A549 (cell line): ENCODE data around the gene CYB5D1. TPM values are rescaled to one million over a fixed set of nuclear protein-coding genes. Genes with fewer than 3 reads are reported as not detected.

Experiments
- ATAC-seq, 2 experiments: fragments of 200-7000 bp in 1 of 2; fragments of >200 bp in 1 of 2; cut with Nextera tagmentation in 1 of 2; cut with Tn5 transposase in 1 of 2; 3 replicates each; pipeline versions ENCODE4 v1.8.0 to v1.9.1; 2018 to 2020; ENCODE audit warnings: mild to moderate bottlenecking in 1 of 2, moderate library complexity in 1 of 2
- CTCF ChIA-PET: fragments of 300-600 bp; sonication (Branson Sonifier 250); formaldehyde crosslinking; extraction: SDS; loops from one replicate; lab custom pipeline; 2021; ENCODE audit warnings: antibody characterized with exemption, inconsistent platforms; lab: Yijun Ruan, JAX
- POLR2A ChIA-PET: fragments of 350-600 bp; formaldehyde crosslinking; extraction: SDS; loops from one replicate; lab custom pipeline; 2021; ENCODE audit warnings: antibody characterized with exemption, inconsistent platforms; lab: Yijun Ruan, JAX
- DNase-seq, 2 experiments: peaks; one replicate each; pipeline versions ENCODE4 v3.0.0 to v3.0.0-alpha.2; 2011 to 2016; ENCODE audit warnings: low read depth in 1 of 2, low spot score in 1 of 2
- FAIRE-seq: peaks from 2 replicates; lab custom pipeline; 2011; peaks lifted over from hg19 to GRCh38; lab: Jason Lieb, UNC
- H3K27ac ChIP-seq, 2 experiments: fragments of >200 bp; sonication (Bioruptor Twin); formaldehyde crosslinking; 3 replicates each; pipeline ENCODE4 v1.5.1; 2016 to 2017
- H3K4me1 ChIP-seq: fragments of >200 bp; sonication (Bioruptor Twin); formaldehyde crosslinking; 3 replicates; pipeline ENCODE4 v1.6.1; 2016
- H3K4me2 ChIP-seq: fragments of >200 bp; sonication (Bioruptor Twin); formaldehyde crosslinking; 3 replicates; pipeline ENCODE4 v1.6.1; 2016
- H3K4me3 ChIP-seq: fragments of >200 bp; sonication (Bioruptor Twin); formaldehyde crosslinking; 3 replicates; pipeline ENCODE4 v1.5.1; 2016
- H3K9me3 ChIP-seq: fragments of >200 bp; sonication (Bioruptor Twin); formaldehyde crosslinking; 3 replicates; pipeline ENCODE4 v1.6.1; 2016
- CBX8 ChIP-seq: fragments of 200-600 bp; sonication (generic); IDR thresholded peaks from 2 replicates; pipeline ENCODE4 v1.6.1; 2016
- CHD2 ChIP-seq: fragments of 150-350 bp; IDR thresholded peaks from 2 replicates; pipeline ENCODE4 v1.6.1; 2014; ENCODE audit warnings: low read length; ENCODE audit not compliant: partially characterized antibody
- CHD4 ChIP-seq: fragments of 200-600 bp; sonication (generic); IDR thresholded peaks from 2 replicates; pipeline ENCODE4 v1.6.1; 2016; ENCODE audit warnings: antibody characterized with exemption, mild to moderate bottlenecking, borderline replicate concordance
- EHMT2 ChIP-seq: fragments of 200-600 bp; sonication (generic); IDR thresholded peaks from 2 replicates; pipeline ENCODE4 v1.6.1; 2016; ENCODE audit warnings: antibody characterized with exemption, low read depth, mild to moderate bottlenecking, moderate library complexity
- EP300 ChIP-seq, 2 experiments: fragments of >200 bp; sonication (Bioruptor Twin); formaldehyde crosslinking; IDR thresholded peaks; 2 replicates in 1 of 2; 3 replicates in 1 of 2; pipeline ENCODE4 v1.6.1; 2016 to 2017
- ESRRA ChIP-seq: fragments of 150-350 bp; IDR thresholded peaks from 2 replicates; pipeline ENCODE4 v1.6.1; 2014; ENCODE audit warnings: mild to moderate bottlenecking, low read length, borderline replicate concordance
- FOSB ChIP-seq: fragments of 250-450 bp; sonication (Bioruptor Pico); IDR thresholded peaks from 2 replicates; pipeline ENCODE4 v1.5.0; 2020; ENCODE audit warnings: mild to moderate bottlenecking, moderate library complexity
- FOSL2 ChIP-seq, 2 experiments: fragments of 450-650 bp in 1 of 2; fragments of >200 bp in 1 of 2; sonication (Bioruptor Twin) in 1 of 2; formaldehyde crosslinking; IDR thresholded peaks; 2 replicates each; pipeline versions ENCODE4 v1.5.0 to v1.6.1; 2016 to 2020; ENCODE audit warnings: mild to moderate bottlenecking in 1 of 2, moderate library complexity in 1 of 2
- FOXS1 ChIP-seq: fragments of 250-450 bp; sonication (Bioruptor Pico); IDR thresholded peaks from 2 replicates; pipeline ENCODE4 v1.5.0; 2020; ENCODE audit warnings: mild to moderate bottlenecking, moderate library complexity
- GATA3 ChIP-seq: IDR thresholded peaks from 2 replicates; pipeline ENCODE4 v1.6.1; 2012; ENCODE audit warnings: borderline replicate concordance
- HOXA7 ChIP-seq: fragments of 250-450 bp; sonication (Bioruptor Pico); IDR thresholded peaks from 2 replicates; pipeline ENCODE4 v1.5.0; 2020; ENCODE audit warnings: mild to moderate bottlenecking, moderate library complexity
- JUNB ChIP-seq: fragments of >200 bp; sonication (Bioruptor Twin); formaldehyde crosslinking; IDR thresholded peaks from 2 replicates; pipeline ENCODE4 v1.6.1; 2016
- KDM5A ChIP-seq: fragments of 200-600 bp; sonication (generic); IDR thresholded peaks from 2 replicates; pipeline ENCODE4 v1.6.1; 2016; ENCODE audit warnings: antibody characterized with exemption, mild to moderate bottlenecking
- MAFK ChIP-seq: fragments of 450-650 bp; IDR thresholded peaks from 2 replicates; pipeline ENCODE4 v1.6.1; 2014; ENCODE audit not compliant: partially characterized antibody
- MAX ChIP-seq: IDR thresholded peaks from 2 replicates; pipeline ENCODE4 v1.6.1; 2012
- MAZ ChIP-seq: fragments of 150-350 bp; IDR thresholded peaks from 2 replicates; pipeline ENCODE4 v1.6.1; 2014; ENCODE audit warnings: antibody characterized with exemption, low read depth, low read length, borderline replicate concordance
- MYC ChIP-seq: IDR thresholded peaks from 2 replicates; pipeline ENCODE4 v1.6.1; 2012; ENCODE audit warnings: mild to moderate bottlenecking, inconsistent platforms, low read length, improper control_type of control experiment, borderline replicate concordance
- NFE2L2 ChIP-seq: fragments of 150-350 bp; conservative IDR thresholded peaks from 2 replicates; pipeline ENCODE4 v1.6.1; 2014; ENCODE audit warnings: low read length
- REST ChIP-seq: fragments of 200-600 bp; sonication (generic); IDR thresholded peaks from 2 replicates; pipeline ENCODE4 v1.6.1; 2016; ENCODE audit warnings: antibody characterized with exemption, mild to moderate bottlenecking, moderate library complexity
- SMC3 ChIP-seq: fragments of >200 bp; sonication (Bioruptor Twin); formaldehyde crosslinking; IDR thresholded peaks from 3 replicates; pipeline ENCODE4 v1.6.1; 2018; ENCODE audit warnings: inconsistent platforms
- SREBF2 ChIP-seq: fragments of 450-650 bp; IDR thresholded peaks from 2 replicates; pipeline ENCODE4 v1.6.1; 2014; ENCODE audit warnings: mild to moderate bottlenecking, moderate library complexity
- TFCP2L1 ChIP-seq: fragments of 250-450 bp; sonication (Bioruptor Pico); IDR thresholded peaks from 2 replicates; pipeline ENCODE4 v1.5.0; 2021; ENCODE audit warnings: mild to moderate bottlenecking
- ZFP36 ChIP-seq: fragments of 450-650 bp; IDR thresholded peaks from 2 replicates; pipeline ENCODE4 v1.6.1; 2014; ENCODE audit warnings: borderline replicate concordance; ENCODE audit not compliant: partially characterized antibody
- WGBS: methylation state at CpG from one replicate; pipeline ENCODE4 v1.1.6; 2017; ENCODE audit errors: missing lambda C conversion rate; 5-methylcytosine and 5-hydroxymethylcytosine counted together
- polyA plus RNA-seq, 4 experiments: library from polyadenylated mRNA; depleted of rRNA in 3 of 4; stranded (reverse); fragments of >200 nt; fragmentation: RNase III in 1 of 4; extraction: RNeasy Plus Mini Kit Qiagen cat#74134 plus additional on column Dnase treatment in 1 of 4; gene quantifications; 2 replicates in 3 of 4; 3 replicates in 1 of 4; pipeline ENCODE4 v1.2.3, GENCODE V29; 2011 to 2017
- TF ChIP-seq, protein P1 (sequence below): fragments of 150-350 bp; IDR thresholded peaks from 2 replicates; pipeline ENCODE4 v1.6.1; 2014; ENCODE audit warnings: low read depth, mild to moderate bottlenecking, low read length
- TF ChIP-seq, protein P2 (sequence below): fragments of >200 bp; sonication (Bioruptor Twin); formaldehyde crosslinking; IDR thresholded peaks from 3 replicates; pipeline ENCODE4 v1.6.1; 2016

CYB5D1 gene
- polyA plus RNA-seq, 2 of the 4 experiments (the other 2 are of a cell fraction), result 20.4 to 28.2 TPM

GRCh38 chr17:7842380-7843256, 15.2 kb upstream of the CYB5D1 start:
- peak overlapping the region; percentile 96 for H3K27ac ChIP-seq
- peak overlapping the region; percentile 91 for H3K4me2 ChIP-seq
- WGBS, result 2% methylated on average over 32 of the region's 47 CpGs
- H3K9me3 ChIP-seq, result no peaks in the 10 kb centered on the region
- DNase-seq (peak; percentile 78 to 90), FAIRE-seq (no peak), ATAC-seq (peak; percentile 15 to 31)
- H3K4me1 ChIP-seq, result peaks cover 44% of the 10 kb centered on the region
- ChIA-PET POLR2A (interaction anchor here (0.6 to 5.7 kb wide), 9 partner anchors 8 to 156 kb away, joined by 3 to 65 read pairs (median 4); partner anchors contain the start of genes CYB5D1, KDM6B, NAA38 and TP53), CTCF (interaction anchor here (0.7 to 25.1 kb wide), 11 partner anchors 1 to 215 kb away, joined by 3 to 677 read pairs (median 5); partner anchors contain the start of genes KDM6B, NAA38, TP53 and WRAP53)
- peak; percentile 8; the same call in 1 of the 2 replicates for TF ChIP-seq MYC
- TF ChIP-seq JUNB, result peak; percentile 52; the same call in 1 of the 2 replicates
- TF ChIP-seq MAFK, result peak; percentile 84
- no peak for TF ChIP-seq EHMT2
- TF ChIP-seq SREBF2, result no peak
- TF ChIP-seq REST, result peak; percentile 13
- TF ChIP-seq CBX8, result no peak
- TF ChIP-seq CHD2, result peak; percentile 25
- TF ChIP-seq HOXA7, result peak; percentile 88
- TF ChIP-seq MAX, result peak; percentile 12
- TF ChIP-seq TFCP2L1 (CRISPR knock-in tag), result peak; percentile 86
- TF ChIP-seq, protein P1, sequence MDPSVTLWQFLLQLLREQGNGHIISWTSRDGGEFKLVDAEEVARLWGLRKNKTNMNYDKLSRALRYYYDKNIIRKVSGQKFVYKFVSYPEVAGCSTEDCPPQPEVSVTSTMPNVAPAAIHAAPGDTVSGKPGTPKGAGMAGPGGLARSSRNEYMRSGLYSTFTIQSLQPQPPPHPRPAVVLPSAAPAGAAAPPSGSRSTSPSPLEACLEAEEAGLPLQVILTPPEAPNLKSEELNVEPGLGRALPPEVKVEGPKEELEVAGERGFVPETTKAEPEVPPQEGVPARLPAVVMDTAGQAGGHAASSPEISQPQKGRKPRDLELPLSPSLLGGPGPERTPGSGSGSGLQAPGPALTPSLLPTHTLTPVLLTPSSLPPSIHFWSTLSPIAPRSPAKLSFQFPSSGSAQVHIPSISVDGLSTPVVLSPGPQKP, result no peak
- TF ChIP-seq SMC3, result no peak
- TF ChIP-seq ZFP36, result no peak
- TF ChIP-seq, protein P2, sequence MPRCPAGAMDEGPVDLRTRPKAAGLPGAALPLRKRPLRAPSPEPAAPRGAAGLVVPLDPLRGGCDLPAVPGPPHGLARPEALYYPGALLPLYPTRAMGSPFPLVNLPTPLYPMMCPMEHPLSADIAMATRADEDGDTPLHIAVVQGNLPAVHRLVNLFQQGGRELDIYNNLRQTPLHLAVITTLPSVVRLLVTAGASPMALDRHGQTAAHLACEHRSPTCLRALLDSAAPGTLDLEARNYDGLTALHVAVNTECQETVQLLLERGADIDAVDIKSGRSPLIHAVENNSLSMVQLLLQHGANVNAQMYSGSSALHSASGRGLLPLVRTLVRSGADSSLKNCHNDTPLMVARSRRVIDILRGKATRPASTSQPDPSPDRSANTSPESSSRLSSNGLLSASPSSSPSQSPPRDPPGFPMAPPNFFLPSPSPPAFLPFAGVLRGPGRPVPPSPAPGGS, result no peak; the same call in 2 of the 3 replicates
- TF ChIP-seq KDM5A, result no peak
- peak; percentile 71; the same call in 1 of the 2 replicates for TF ChIP-seq MAZ
- TF ChIP-seq CHD4, result no peak
- peak; percentile 47; the same call in 1 of the 2 replicates for TF ChIP-seq FOSL2 (IDR thresholded peaks at IDR 0.05)
- peak; percentile 95 for TF ChIP-seq FOSL2 (CRISPR knock-in tag; IDR thresholded peaks at IDR 0.05)
- peak; percentile 92 for TF ChIP-seq FOSB (CRISPR knock-in tag)
- no peak; the same call in 1 of the 2 replicates for TF ChIP-seq NFE2L2
- no peak for TF ChIP-seq ESRRA
- no peak for TF ChIP-seq EP300 (IDR thresholded peaks at IDR 0.05)
- TF ChIP-seq GATA3, result peak; percentile 40; the same call in 1 of the 2 replicates
- TF ChIP-seq FOXS1 (CRISPR knock-in tag), result no peak
- peak overlapping the region; percentile 80 for H3K4me3 ChIP-seq
